Stimulated activated CD8-positive, alpha-beta memory T cell treated with anti-CD3 and anti-CD28 coated beads, Interleukin-7, amount 100 ng/mL, for 48 hours (primary cell): ENCODE results near the gene WDR1.
"Not testable (repeated sequence)": the region's sequence is repeated elsewhere in the genome, so short reads cannot be mapped to it uniquely, and the experiment has no call there.

Experiments
- DNase-seq, 2 donors: peaks; one replicate each; pipeline ENCODE4 v3.0.0-alpha.2; 2020; ENCODE audit warnings: low read depth in 1 of 2; ENCODE audit errors: extremely low read depth in 1 of 2

WDR1 gene

GRCh38 chr4:10134141-10134540 lies 17.5 kb upstream of the WDR1 start:
- DNase-seq, result no peak

- no peak for DNase-seq
Measured at GRCh38 chr4:10131202-10131601, 14.6 kb upstream of the WDR1 start.

- DNase-seq, result no peak
Measured at GRCh38 chr4:10130178-10130888, 13.7 kb upstream of the WDR1 start.

GRCh38 chr4:10129196-10130177 lies 12.9 kb upstream of the WDR1 start:
- no peak for DNase-seq

GRCh38 chr4:10128761-10129160 lies 12.2 kb upstream of the WDR1 start:
- DNase-seq, result no peak

- not testable (repeated sequence) for DNase-seq
Measured at GRCh38 chr4:10127531-10127930, 10.9 kb upstream of the WDR1 start.

GRCh38 chr4:10124167-10124930 lies 7.8 kb upstream of the WDR1 start:
- no peak for DNase-seq

GRCh38 chr4:10123227-10124101 lies 6.9 kb upstream of the WDR1 start:
- DNase-seq, result no peak

- DNase-seq, result no peak
Measured at GRCh38 chr4:10122236-10122932, 5.8 kb upstream of the WDR1 start.

- DNase-seq, result no peak
Measured at GRCh38 chr4:10121568-10122208, 5.1 kb upstream of the WDR1 start.

GRCh38 chr4:10120943-10121567 lies 4.5 kb upstream of the WDR1 start:
- DNase-seq, result no peak

- no peak for DNase-seq
Measured at GRCh38 chr4:10119773-10120172, 3.2 kb upstream of the WDR1 start.

- no peak for DNase-seq
Measured at GRCh38 chr4:10119278-10119677, 2.7 kb upstream of the WDR1 start.

GRCh38 chr4:10118048-10119004 lies 1.7 kb upstream of the WDR1 start:
- no peak for DNase-seq

- no peak for DNase-seq
Measured at GRCh38 chr4:10117359-10118047, 904 bp upstream of the WDR1 start.

- DNase-seq, result peak in 1 of 2 donors; percentile 71
Measured at GRCh38 chr4:10115797-10116568, 616 bp downstream of the WDR1 start.
